ENCODE data around the gene GNB1.

GRCh38 chr1:1833916-1834325 is 57.0 kb downstream of the GNB1 start:
- TF ChIP-seq POLR2A (IDR thresholded peaks at IDR 0.05; ENCODE audit: low read length) (no peak), GATA1 (IDR thresholded peaks at IDR 0.05; ENCODE audit: low read depth, low read length) (no peak)

Data from erythroblast (primary cell).